Osteocyte (in vitro differentiated cells): ENCODE measurements around the gene PLEKHH1. TPM values are rescaled to one million over a fixed set of nuclear protein-coding genes. Genes with fewer than 3 reads are reported as not detected.

Experiments
- DNase-seq: peaks from one replicate; pipeline ENCODE4 v3.0.0; 2021; ENCODE audit warnings: mixed read lengths; ENCODE audit not compliant: unreplicated experiment; ENCODE audit errors: extremely low spot score
- H3K27ac Mint-ChIP-seq: one replicate; pipeline ENCODE4 v1.8.0; 2021; ENCODE audit warnings: mild to moderate bottlenecking, mixed read lengths; ENCODE audit not compliant: unreplicated experiment
- H3K27me3 Mint-ChIP-seq: one replicate; pipeline ENCODE4 v1.8.0; 2021; ENCODE audit warnings: mixed read lengths; ENCODE audit not compliant: unreplicated experiment
- H3K36me3 Mint-ChIP-seq: one replicate; pipeline ENCODE4 v1.8.0; 2021; ENCODE audit warnings: mixed read lengths; ENCODE audit not compliant: unreplicated experiment
- H3K4me1 Mint-ChIP-seq: one replicate; pipeline ENCODE4 v1.8.0; 2021; ENCODE audit warnings: mixed read lengths; ENCODE audit not compliant: unreplicated experiment
- H3K4me3 Mint-ChIP-seq: one replicate; pipeline ENCODE4 v1.8.0; 2021; ENCODE audit warnings: mild to moderate bottlenecking, moderate library complexity, mixed read lengths; ENCODE audit not compliant: unreplicated experiment
- H3K9me3 Mint-ChIP-seq: one replicate; pipeline ENCODE4 v1.8.0; 2021; ENCODE audit warnings: mixed read lengths; ENCODE audit not compliant: unreplicated experiment
- total RNA-seq: library from RNA; stranded (reverse); gene quantifications from 2 replicates; pipeline ENCODE4 v1.2.1, GENCODE V29; 2021
- TF ChIP-seq, protein P1 (sequence below): fragments of 200-600 bp; sonication (generic); IDR thresholded peaks from 2 replicates; pipeline ENCODE4 v1.5.0; 2021; ENCODE audit warnings: antibody characterized with exemption, mild to moderate bottlenecking, moderate library complexity

Gene PLEKHH1
- total RNA-seq, 1 donor from 2014 or later: 1.0 TPM

- no peak overlapping the region for H3K4me3 Mint-ChIP-seq
- no peaks in the 10 kb centered on the region for H3K36me3 Mint-ChIP-seq
- no peak for DNase-seq
- no peak overlapping the region for H3K27ac Mint-ChIP-seq
- TF ChIP-seq, protein P1, sequence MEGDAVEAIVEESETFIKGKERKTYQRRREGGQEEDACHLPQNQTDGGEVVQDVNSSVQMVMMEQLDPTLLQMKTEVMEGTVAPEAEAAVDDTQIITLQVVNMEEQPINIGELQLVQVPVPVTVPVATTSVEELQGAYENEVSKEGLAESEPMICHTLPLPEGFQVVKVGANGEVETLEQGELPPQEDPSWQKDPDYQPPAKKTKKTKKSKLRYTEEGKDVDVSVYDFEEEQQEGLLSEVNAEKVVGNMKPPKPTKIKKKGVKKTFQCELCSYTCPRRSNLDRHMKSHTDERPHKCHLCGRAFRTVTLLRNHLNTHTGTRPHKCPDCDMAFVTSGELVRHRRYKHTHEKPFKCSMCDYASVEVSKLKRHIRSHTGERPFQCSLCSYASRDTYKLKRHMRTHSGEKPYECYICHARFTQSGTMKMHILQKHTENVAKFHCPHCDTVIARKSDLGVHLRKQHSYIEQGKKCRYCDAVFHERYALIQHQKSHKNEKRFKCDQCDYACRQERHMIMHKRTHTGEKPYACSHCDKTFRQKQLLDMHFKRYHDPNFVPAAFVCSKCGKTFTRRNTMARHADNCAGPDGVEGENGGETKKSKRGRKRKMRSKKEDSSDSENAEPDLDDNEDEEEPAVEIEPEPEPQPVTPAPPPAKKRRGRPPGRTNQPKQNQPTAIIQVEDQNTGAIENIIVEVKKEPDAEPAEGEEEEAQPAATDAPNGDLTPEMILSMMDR: no peak
- peaks cover 4% of the 10 kb centered on the region for H3K27me3 Mint-ChIP-seq
- no peaks in the 10 kb centered on the region for H3K9me3 Mint-ChIP-seq
- peaks cover 2% of the 10 kb centered on the region for H3K4me1 Mint-ChIP-seq
Measured at GRCh38 chr14:67487332-67487731, 45.8 kb upstream of the PLEKHH1 start.

GRCh38 chr14:67487937-67488893 is 44.9 kb upstream of the PLEKHH1 start, which contains the start of gene TMEM229B:
TSS of gene TMEM229B (minus strand) at chr14:67488721. CDS start at chr14:67473923, 14,798 bp downstream.
- TF ChIP-seq, protein P1: no peak
- Mint-ChIP-seq H3K9me3 (no peaks in the 10 kb centered on the region), H3K4me3 (no peak within 1 kb of the TSS), H3K27ac (no peak within 1 kb of the TSS), H3K36me3 (no peaks in the 10 kb centered on the region), H3K27me3 (peaks cover 4% of the 10 kb centered on the region), H3K4me1 (peaks cover 2% of the 10 kb centered on the region)
- no peak for DNase-seq

DNA sequence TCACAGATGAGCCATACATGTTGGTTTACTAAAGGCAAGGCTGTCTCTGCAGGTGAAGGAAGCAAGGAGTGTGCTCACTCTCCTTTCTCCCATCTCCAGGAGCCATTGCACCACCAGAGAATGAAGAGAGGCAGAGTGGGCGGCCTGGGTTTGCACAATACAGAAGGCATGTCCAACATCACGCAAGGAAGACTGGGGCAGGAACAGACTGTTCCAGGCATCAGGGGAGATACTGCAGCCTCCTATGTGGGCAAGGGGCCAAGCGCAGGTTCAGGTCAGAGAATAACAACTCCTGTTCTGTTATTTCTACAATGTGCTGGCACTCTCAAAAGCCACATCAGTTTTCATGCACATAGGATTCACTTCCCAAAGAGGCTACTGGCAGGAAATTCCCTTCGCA is 42.9 kb upstream of the PLEKHH1 start:
- Mint-ChIP-seq H3K27me3 (peaks cover 4% of the 10 kb centered on the region), H3K4me3 (no peak overlapping the region), H3K9me3 (no peaks in the 10 kb centered on the region), H3K4me1 (peaks cover 2% of the 10 kb centered on the region), H3K27ac (no peak overlapping the region), H3K36me3 (no peaks in the 10 kb centered on the region)
- no peak for DNase-seq
- TF ChIP-seq, protein P1: no peak

GRCh38 chr14:67491285-67491684 is 41.8 kb upstream of the PLEKHH1 start:
- H3K27ac Mint-ChIP-seq: no peak overlapping the region
- no peak overlapping the region for H3K4me3 Mint-ChIP-seq
- H3K36me3 Mint-ChIP-seq: no peaks in the 10 kb centered on the region
- TF ChIP-seq, protein P1: no peak
- peaks cover 4% of the 10 kb centered on the region for H3K27me3 Mint-ChIP-seq
- no peak for DNase-seq
- H3K9me3 Mint-ChIP-seq: no peaks in the 10 kb centered on the region
- peaks cover 2% of the 10 kb centered on the region for H3K4me1 Mint-ChIP-seq

DNA sequence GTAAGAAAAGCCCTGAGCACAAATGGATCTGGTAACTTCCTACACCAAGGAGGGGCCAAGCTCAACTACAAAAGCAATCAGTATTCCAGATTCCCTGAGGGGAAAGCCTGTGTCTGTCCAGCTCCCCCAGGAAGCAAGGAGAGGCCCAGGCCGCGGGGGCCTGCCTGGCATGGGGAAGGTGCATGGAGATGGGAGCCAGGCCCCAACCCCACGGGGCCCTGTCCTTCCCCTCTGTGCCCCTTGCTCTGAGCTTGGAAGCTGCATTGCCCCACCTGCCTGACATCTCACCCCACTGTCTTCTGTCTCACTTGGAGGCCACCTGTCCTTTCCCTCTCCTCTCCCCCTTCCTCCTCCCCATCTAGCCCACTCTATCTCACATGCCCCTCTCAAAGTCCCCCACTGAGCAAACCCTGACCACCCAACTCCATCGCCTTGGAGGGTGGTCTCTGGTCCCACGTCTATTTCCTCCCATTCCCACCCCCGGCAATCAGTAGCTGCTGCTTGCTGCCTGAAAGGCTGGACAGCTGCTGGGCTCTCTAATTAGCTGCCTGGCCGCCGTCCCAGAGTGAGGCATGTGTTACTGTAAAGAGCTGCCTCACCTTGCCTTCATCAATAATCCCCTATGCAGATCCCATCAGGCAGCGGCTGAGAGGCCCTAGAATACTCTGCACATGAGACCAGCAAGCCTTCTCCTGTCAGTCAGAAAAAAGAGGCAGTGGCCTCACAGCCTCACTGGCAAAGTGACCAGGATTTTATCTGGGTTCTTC is 41.2 kb upstream of the PLEKHH1 start:
- TF ChIP-seq, protein P1: no peak
- no peak for DNase-seq
- no peak overlapping the region for H3K4me3 Mint-ChIP-seq
- H3K27ac Mint-ChIP-seq: no peak overlapping the region
- no peaks in the 10 kb centered on the region for H3K4me1 Mint-ChIP-seq
- peaks cover 4% of the 10 kb centered on the region for H3K27me3 Mint-ChIP-seq
- no peaks in the 10 kb centered on the region for H3K9me3 Mint-ChIP-seq
- no peaks in the 10 kb centered on the region for H3K36me3 Mint-ChIP-seq
